NCI-H187 (cell line): Measurements from ENCODE around the gene KLHL29.

Experiments
- DNase-seq, 2 experiments: peaks; one replicate each; lab custom pipeline; 2025; lab: John Stamatoyannopoulos, UW

Gene KLHL29

DNA sequence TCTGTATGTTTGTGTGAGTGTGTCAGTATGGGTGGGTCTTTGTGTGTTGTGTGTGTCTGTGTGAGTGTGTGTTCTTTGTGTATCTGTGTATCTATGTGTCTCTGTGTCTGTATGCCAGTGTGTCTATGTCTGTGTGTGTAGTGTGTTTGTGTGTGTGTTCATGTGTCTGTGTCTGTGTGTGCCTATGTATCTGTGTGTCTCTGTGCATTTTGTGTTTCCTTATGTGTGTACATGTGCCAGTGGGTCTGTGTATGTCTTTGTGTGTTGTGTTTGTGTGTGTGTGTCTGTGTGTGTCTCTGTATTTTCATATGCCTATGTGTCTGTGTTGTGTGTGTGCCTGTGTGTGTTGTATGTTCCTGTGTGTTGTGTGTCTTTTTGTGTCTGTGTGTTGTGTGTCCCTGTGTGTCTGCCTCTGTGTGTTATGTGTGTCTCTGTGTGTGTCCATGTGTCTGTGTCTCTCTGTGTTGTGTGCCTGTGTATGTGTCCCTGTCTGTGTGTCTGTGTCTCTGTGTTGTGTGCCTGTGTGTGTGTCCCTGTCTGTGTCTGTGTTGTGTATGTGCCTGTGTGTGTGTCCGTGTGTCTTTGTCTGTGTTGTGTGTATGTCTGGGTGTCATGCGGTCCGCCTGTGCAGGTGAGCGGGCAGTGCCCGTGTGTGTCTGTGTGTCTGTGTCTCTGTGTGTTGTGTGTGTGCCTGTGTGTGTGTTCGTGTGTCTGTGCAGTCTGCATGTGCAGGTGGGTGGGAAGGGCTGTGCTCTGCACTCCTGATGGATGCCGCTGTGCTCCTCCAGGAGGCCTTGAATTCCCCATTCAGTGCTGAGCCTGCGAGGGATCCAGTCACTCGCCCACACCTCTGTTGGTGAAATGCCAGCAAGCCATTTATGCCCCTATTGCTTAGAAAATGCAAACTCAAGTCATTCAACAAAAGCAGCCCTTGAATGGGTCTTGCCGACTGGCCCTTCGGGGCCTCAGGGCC lies 37.4 kb downstream of the KLHL29 start:
- DNase-seq = no peak

- DNase-seq = no peak
Observed at GRCh38 chr2:23423062-23423872, 38.3 kb downstream of the KLHL29 start.

DNA sequence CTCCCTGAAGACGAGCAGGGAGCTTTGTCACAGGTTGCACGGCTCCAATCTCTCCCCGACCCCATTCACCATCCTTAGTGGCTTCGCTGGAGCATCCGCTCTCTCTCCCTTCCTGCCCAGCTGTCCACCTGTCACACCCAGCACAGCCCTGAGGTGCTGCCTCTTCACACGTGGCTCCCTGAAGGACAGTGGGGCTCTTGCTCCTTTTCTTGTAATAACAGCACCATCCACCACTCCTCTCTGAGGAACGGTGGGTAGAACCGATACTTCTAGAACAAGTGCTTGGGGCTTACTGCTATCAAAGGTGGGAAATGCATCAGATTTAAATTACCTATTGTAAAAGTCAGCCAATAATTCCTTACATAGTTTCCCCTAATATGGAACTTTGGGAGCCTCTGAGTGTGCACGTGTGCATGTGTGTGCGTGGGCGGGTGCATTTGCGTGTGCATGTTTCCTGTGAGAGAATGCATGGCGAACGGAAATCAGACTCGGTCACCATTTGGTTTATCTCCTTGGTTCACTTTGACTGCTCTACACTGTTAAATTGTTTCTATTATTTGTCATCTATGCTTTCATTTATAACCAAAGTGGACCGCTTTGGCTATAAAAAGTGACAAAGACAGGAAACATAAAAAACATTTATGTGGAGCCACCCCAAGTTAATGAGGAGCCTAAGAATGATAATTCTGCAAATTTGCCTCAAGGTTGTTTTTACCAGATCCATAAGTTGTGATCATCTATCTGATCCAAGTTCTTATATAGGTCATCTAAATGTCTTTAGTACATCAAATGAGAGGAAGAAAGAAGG lies 39.1 kb downstream of the KLHL29 start:
- DNase-seq = no peak

- DNase-seq = no peak
Observed at GRCh38 chr2:23425338-23425871, 40.4 kb downstream of the KLHL29 start.

DNA sequence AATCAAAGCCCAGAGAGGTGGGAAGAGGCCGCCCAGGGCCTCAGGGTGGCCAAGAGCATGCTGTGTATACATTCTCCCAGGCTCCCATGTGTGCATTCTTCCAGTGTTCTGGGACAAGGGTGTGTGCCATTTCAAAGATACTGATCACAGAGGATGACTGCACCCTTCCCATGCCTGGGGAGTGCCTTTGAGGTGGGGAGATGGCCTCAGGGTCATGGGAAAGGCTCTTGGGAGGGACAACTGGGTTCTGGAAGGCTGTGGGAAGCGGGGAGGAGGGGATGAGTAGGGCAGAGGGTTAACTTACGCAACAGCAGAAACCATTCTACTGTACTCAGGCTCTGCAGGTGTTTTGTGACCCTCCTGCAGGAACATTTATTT lies 40.9 kb downstream of the KLHL29 start:
- no peak for DNase-seq

GRCh38 chr2:23426263-23426905 lies 41.4 kb downstream of the KLHL29 start:
- no peak for DNase-seq

GRCh38 chr2:23427350-23427749 lies 42.4 kb downstream of the KLHL29 start:
- DNase-seq = no peak

DNA sequence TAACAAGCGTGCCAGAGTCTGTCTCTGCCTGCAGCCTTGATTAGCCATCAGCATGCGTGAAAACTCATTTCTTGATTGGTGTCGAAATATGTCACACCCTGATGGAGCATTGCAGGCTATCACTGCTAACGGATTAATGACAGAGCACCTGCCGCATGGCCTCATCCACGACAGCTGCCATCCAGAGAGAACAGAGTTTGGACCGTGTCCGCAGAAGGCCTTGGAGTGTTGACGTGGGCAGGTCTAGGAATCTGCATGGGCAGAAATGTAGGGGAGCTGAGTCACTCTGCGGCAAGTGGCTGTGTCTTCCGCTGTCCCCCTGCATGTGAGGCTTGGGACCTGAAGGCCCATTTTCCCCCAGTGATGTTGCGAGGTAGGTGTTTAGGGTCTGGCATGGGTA lies 43.0 kb downstream of the KLHL29 start:
- DNase-seq = no peak

- DNase-seq = no peak
Observed at GRCh38 chr2:23429036-23429435, 44.1 kb downstream of the KLHL29 start.

DNA sequence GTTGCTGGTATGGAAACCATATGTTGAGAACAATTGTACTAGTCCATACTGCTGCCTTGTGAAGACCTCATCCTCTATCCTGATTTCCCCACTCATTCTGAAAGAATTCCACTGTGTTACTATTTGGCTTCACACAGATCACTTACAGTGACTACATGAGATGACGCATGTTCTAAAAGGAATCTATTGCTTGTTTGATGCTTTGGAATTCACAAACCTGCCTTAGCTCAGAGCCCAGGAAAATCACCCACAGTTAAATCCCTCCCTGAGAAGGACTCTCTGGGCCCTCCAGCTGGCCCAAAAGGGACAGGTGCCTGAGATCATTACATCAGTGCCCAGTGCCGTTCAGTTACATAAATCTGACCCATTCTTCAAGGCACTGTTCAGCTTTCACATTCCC lies 45.3 kb downstream of the KLHL29 start:
- DNase-seq = no peak

DNA sequence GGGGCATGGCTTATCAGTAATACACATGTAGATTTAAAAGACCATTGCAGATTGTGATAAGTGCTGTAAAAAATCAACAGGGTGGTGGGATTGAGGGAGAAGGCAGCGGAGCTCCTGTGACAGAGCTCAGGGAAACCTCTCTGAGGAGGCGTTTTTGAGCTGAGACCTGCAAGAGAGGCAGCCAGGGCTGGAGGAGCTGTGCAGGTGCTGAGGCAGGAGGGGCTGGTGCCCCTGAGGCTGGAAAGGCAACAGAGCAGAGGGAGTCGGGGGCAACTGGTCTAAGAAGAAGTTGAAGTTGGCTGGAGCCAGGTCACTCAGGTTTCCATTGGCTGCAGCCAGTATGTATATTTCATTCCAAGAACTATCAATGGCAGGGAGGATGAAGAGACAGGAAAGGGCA lies 47.6 kb downstream of the KLHL29 start:
- DNase-seq = no peak

DNA sequence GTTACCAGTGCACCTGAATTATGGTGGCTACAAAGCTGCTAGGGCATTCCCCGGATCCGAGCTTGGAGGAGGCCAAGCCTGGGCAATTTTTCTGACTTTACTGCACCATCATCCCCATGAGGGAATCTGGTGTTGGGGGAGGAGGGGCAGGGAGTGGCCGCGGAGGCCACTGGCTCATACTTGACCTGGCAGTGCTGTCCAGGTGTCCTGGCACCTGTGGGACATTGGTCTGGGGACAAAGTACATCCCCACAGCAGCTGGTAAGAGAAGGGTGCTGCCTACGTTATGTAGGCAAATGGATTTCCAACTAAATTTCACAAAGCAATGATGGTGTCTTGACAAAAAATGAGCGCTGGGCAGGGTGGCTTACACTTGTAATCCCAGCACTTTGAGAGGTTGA lies 48.3 kb downstream of the KLHL29 start:
- DNase-seq = no peak

DNA sequence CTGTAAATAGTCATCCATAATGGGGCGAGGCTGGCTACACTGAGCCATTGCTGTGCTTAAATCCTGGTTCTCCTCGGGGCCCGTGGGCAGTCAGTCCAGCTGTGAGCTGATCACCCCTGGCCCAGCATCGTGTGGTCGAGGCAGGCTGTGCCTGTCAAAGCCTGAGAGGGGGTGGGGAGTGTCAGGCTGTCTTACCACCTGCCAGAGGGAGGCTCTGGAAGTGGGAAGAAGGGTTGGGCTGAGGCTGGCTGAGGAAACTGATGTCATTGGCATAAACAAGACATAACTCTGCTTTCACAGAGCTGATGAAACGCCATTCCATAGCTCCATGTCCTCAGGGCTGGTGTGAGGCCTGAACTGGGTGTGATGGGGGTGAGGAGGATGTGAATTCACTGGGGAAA lies 49.7 kb downstream of the KLHL29 start:
- no peak for DNase-seq

DNA sequence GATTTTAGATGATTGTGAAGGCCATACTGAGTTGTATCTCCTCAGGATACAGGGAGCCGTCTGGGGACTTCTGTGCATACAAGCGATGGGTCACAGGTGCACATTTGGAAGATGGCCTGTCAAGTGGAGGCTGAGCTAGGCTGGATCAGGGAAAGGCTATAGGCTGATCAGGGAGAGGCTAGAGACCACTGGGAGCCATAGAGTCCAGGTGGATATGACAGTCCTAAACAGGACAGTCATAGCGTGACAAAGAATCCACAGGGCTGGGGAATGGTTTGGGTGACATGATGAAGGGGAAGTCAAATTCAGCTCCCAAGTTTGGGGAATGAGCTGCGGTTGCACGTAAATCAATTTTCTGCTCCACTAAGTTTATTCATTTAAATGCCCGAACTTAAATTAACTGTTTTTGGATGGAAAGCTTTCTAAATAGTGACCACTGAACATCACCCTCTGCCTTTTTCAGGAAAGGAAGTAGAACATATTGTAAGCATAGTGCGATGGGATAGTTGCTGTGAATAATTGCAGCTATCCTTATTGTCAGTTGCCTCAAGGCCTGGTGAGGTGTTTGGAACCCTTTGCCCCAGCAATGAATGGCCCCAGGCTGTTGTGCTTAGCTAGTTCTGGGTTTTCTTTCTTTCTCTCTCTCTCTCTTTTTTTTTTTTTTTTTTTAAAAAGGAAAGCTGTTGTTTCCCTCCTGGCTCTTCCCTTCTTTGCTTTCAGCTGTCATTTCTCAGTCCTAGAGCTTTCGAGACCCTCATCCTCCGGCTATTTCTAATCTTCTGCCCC lies 50.5 kb downstream of the KLHL29 start:
- no peak for DNase-seq

DNA sequence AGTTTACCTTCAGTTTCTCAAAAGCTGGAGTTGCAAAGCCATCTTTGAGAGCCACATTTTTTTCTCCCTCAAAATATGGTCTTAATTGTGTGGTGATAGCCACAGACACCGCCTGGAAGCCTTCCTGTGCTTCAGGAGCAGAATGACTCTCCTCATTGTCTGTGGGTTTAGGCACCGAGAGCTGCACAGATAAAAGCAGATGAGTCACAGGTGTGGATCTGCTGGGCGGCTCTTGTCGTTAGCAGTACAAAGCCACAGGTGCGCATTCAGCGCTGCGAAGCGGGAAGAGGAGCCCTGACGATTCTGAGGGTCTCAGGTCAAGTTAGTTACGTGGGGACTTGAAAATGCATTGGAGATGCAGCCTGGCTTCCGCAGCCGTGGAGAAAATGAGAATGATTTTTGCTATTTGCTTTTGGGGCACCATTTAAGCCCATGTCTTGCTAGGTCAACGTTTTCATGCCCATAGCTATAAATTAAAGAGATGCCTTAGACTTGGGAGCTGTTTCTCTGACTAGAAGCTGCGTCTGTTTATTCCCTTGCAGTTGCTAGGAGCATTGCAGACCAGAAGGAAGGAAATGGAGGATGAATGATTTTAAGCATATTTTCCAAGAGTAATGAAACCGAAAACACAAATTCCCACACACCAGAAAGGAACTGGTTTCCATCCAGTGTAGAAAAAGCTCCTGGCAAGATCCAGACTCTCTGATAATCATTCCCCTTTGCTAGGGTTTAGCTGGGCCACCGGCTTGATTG lies 51.5 kb downstream of the KLHL29 start:
- DNase-seq = no peak

- no peak for DNase-seq
Observed at GRCh38 chr2:23441414-23441813, 56.4 kb downstream of the KLHL29 start.

DNA sequence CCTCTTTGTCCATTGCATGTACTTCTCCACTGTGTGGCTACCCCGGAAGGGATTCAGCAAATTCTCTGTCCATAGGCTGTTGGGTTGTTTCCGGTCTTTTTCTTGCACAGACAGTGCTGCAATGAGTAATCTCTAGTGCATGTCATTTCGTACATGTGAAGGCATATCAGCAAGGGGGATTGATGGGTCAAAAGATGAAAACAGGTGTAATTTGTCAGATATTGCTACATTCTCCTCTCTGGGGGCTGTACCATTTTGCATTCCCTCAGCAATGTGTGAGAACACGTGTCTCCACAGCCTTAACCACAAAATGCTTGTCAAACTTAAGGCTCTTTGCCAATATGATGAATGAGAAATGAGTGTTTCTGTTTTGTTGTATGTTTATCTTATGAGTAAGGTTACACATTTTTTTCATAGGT lies 60.5 kb downstream of the KLHL29 start:
- no peak for DNase-seq

DNA sequence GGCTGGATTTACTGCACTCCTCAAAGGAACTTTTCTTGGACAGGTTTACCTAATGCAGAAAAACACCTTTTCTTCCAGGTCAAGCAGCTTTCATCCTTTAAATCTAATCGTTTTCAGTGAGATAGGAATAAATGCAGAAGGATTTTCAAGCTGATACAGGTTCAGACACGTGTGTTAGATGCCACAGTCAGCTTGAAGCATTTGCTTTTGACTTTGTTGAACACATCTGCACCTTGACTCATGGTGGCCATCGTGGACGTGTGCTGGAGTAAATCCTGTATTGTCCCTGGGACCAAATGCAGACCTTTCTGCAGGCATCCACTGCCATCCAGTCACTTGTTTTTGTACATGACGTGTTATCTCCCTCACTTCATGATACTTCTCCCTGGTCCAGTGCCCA lies 61.9 kb downstream of the KLHL29 start:
- DNase-seq = no peak

DNA sequence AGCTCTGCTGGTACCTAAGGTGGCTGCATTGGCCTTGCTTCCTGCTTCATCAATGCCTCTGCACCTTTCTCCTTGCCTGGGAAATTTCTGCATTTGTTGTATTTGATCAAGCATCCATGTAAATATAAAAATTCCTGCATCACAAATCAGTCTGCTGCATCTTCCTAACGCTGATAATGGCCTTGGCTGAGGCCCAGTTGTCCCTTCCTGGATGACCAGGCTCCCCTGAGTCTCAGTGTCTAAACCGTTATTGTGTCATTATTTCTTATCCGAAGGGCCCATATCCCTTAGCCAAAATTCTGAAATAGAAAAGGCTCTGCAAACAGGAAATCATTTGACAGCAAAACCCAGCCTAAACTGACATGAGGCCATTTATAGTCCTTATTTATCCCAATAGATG lies 62.4 kb downstream of the KLHL29 start:
- no peak for DNase-seq

GRCh38 chr2:23448906-23449305 lies 63.9 kb downstream of the KLHL29 start:
- no peak for DNase-seq
